DND-41 (cell line): Measurements from ENCODE around the gene ADRM1.

ENCODE experiments used
- ATAC-seq: fragments of 200-7000 bp; cut with Tn5 transposase; 3 replicates; pipeline ENCODE4 v1.9.1; 2021; ENCODE audit warnings: low read depth; ENCODE audit not compliant: insufficient read depth
- DNase-seq: peaks from one replicate; pipeline ENCODE4 v3.0.0-alpha.2; 2020
- H2AFZ ChIP-seq: 2 replicates; pipeline ENCODE4 v1.6.0; 2012; ENCODE audit warnings: low read depth, low read length
- H3K27ac ChIP-seq: 2 replicates; pipeline ENCODE4 v1.5.1; 2012; ENCODE audit warnings: low read length, inconsistent platforms
- H3K27me3 ChIP-seq: fragments of 200-600 bp; sonication (generic); 2 replicates; pipeline ENCODE4 v1.6.0; 2012; ENCODE audit warnings: low read length, mild to moderate bottlenecking, inconsistent platforms; ENCODE audit not compliant: insufficient read depth, poor library complexity
- H3K36me3 ChIP-seq: 2 replicates; pipeline ENCODE4 v1.5.1; 2012; ENCODE audit warnings: low read length, inconsistent platforms; ENCODE audit not compliant: insufficient read depth
- H3K4me1 ChIP-seq: 2 replicates; pipeline ENCODE4 v1.5.1; 2012; ENCODE audit warnings: mild to moderate bottlenecking, low read length; ENCODE audit not compliant: insufficient read depth
- H3K4me2 ChIP-seq: 2 replicates; pipeline ENCODE4 v1.6.0; 2012; ENCODE audit warnings: mild to moderate bottlenecking, moderate library complexity, low read length, inconsistent platforms; ENCODE audit not compliant: insufficient read depth
- H3K4me3 ChIP-seq, 2 experiments: fragments of 200-600 bp in 1 of 2; shearing (Covaris generic) in 1 of 2; 2 replicates each; pipeline ENCODE4 v1.5.1; 2012 to 2016; ENCODE audit warnings: inconsistent platforms in 2 of 2, low read length in 2 of 2, mild to moderate bottlenecking in 2 of 2, low read depth in 1 of 2, moderate library complexity in 1 of 2
- H3K79me2 ChIP-seq: 2 replicates; pipeline ENCODE4 v1.6.0; 2012; ENCODE audit warnings: low read length, inconsistent platforms; ENCODE audit not compliant: insufficient read depth
- H3K9ac ChIP-seq: 2 replicates; pipeline ENCODE4 v1.6.0; 2012; ENCODE audit warnings: low read depth, mild to moderate bottlenecking, inconsistent platforms, low read length, moderate library complexity
- H3K9me3 ChIP-seq: 2 replicates; pipeline ENCODE4 v1.5.1; 2012; ENCODE audit warnings: low read length, moderate library complexity, mild to moderate bottlenecking, inconsistent platforms; ENCODE audit not compliant: insufficient read depth, severe bottlenecking
- H4K20me1 ChIP-seq: 2 replicates; pipeline ENCODE4 v1.6.0; 2012; ENCODE audit warnings: low read length; ENCODE audit not compliant: insufficient read depth
- CTCF ChIP-seq: IDR thresholded peaks from 2 replicates; pipeline ENCODE4 v1.5.1; 2012; ENCODE audit warnings: borderline replicate concordance, low read length, moderate library complexity, mild to moderate bottlenecking; ENCODE audit not compliant: poor library complexity, severe bottlenecking; ENCODE audit errors: extremely low read depth
- EZH2 ChIP-seq: IDR thresholded peaks from 3 replicates; pipeline ENCODE4 v1.6.1; 2012; ENCODE audit warnings: borderline replicate concordance, low read depth, mild to moderate bottlenecking, moderate library complexity, low read length, inconsistent platforms; ENCODE audit not compliant: severe bottlenecking

Gene ADRM1

GRCh38 chr20:62285722-62286121 lies 17.1 kb upstream of the ADRM1 start:
- no peaks in the 10 kb centered on the region for H3K4me1 ChIP-seq
- no peaks in the 10 kb centered on the region for H3K79me2 ChIP-seq
- no peaks in the 10 kb centered on the region for H4K20me1 ChIP-seq
- no peak overlapping the region for H3K9ac ChIP-seq
- DNase-seq (no peak), ATAC-seq (no peak)
- H3K4me3 ChIP-seq: no peak overlapping the region
- H3K9me3 ChIP-seq: no peaks in the 10 kb centered on the region
- H3K36me3 ChIP-seq: peaks cover 66% of the 10 kb centered on the region
- H3K27ac ChIP-seq: no peak overlapping the region
- H3K4me2 ChIP-seq: no peak overlapping the region
- H2AFZ ChIP-seq: no peak overlapping the region
- no peaks in the 10 kb centered on the region for H3K27me3 ChIP-seq
- no peak for TF ChIP-seq EZH2
- TF ChIP-seq CTCF: no peak

GRCh38 chr20:62286493-62287064 lies 16.2 kb upstream of the ADRM1 start:
- no peak overlapping the region for H3K9ac ChIP-seq
- no peak overlapping the region for H2AFZ ChIP-seq
- no peaks in the 10 kb centered on the region for H3K79me2 ChIP-seq
- no peak overlapping the region for H3K4me2 ChIP-seq
- H3K27ac ChIP-seq: no peak overlapping the region
- no peak overlapping the region for H3K4me3 ChIP-seq
- peaks cover 66% of the 10 kb centered on the region for H3K36me3 ChIP-seq
- ATAC-seq (no peak), DNase-seq (no peak)
- TF ChIP-seq EZH2 (no peak), CTCF (no peak)
- H3K4me1 ChIP-seq: no peaks in the 10 kb centered on the region
- H3K9me3 ChIP-seq: no peaks in the 10 kb centered on the region
- H4K20me1 ChIP-seq: no peaks in the 10 kb centered on the region
- no peaks in the 10 kb centered on the region for H3K27me3 ChIP-seq

GRCh38 chr20:62287129-62287528 lies 15.7 kb upstream of the ADRM1 start:
- Histone ChIP-seq H3K4me1 (no peaks in the 10 kb centered on the region), H2AFZ (no peak overlapping the region), H4K20me1 (no peaks in the 10 kb centered on the region), H3K4me2 (no peak overlapping the region), H3K79me2 (no peaks in the 10 kb centered on the region), H3K27ac (no peak overlapping the region), H3K4me3 (no peak overlapping the region), H3K36me3 (peaks cover 66% of the 10 kb centered on the region), H3K27me3 (no peaks in the 10 kb centered on the region), H3K9me3 (no peaks in the 10 kb centered on the region), H3K9ac (no peak overlapping the region)
- no peak for TF ChIP-seq CTCF
- no peak for TF ChIP-seq EZH2
- DNase-seq (no peak), ATAC-seq (no peak)
